SK-N-MC (cell line): ENCODE data around the gene ZNF805.
"Not testable (repeated sequence)": the region's sequence is repeated elsewhere in the genome, so short reads cannot be mapped to it uniquely, and the experiment has no call there.

ENCODE experiments used
- DNase-seq: peaks from one replicate; pipeline ENCODE4 v3.0.0-alpha.2; 2011; ENCODE audit warnings: low read depth, low spot score
- H3K27ac ChIP-seq: fragments of 200-600 bp; sonication (generic); 2 replicates; pipeline ENCODE4 v1.5.1; 2016; ENCODE audit warnings: mixed run types
- H3K36me3 ChIP-seq: fragments of 200-600 bp; sonication (generic); 2 replicates; pipeline ENCODE4 v1.6.1; 2017; ENCODE audit warnings: antibody characterized with exemption, low read length, mixed read lengths; ENCODE audit not compliant: insufficient read depth
- H3K4me3 ChIP-seq: fragments of 200-600 bp; sonication (generic); 2 replicates; pipeline ENCODE4 v1.5.1; 2016
- H3K9ac ChIP-seq: fragments of 200-600 bp; sonication (generic); 2 replicates; pipeline ENCODE4 v1.8.0; 2017; ENCODE audit warnings: mixed run types, mixed read lengths; ENCODE audit not compliant: insufficient read length
- H3K9me3 ChIP-seq: fragments of 200-600 bp; sonication (generic); 2 replicates; pipeline ENCODE4 v1.6.1; 2017; ENCODE audit warnings: low read depth, mild to moderate bottlenecking, antibody characterized with exemption, low read length, moderate library complexity, mixed read lengths
- EZH2 ChIP-seq: fragments of 200-600 bp; sonication (generic); IDR thresholded peaks from one replicate; pipeline ENCODE4 v1.6.1; 2017; ENCODE audit warnings: antibody characterized with exemption
- FOXP2 ChIP-seq: optimal IDR thresholded peaks from 2 replicates; pipeline ENCODE3; 2011; ENCODE audit warnings: mild to moderate bottlenecking, moderate library complexity; ENCODE audit not compliant: insufficient read depth; ENCODE audit errors: extremely low read length, control extremely low read depth
- POLR2AphosphoS5 ChIP-seq: IDR thresholded peaks from 2 replicates; pipeline ENCODE4 v1.6.1; 2012; ENCODE audit warnings: mild to moderate bottlenecking, low read depth, low read length, borderline replicate concordance

Gene ZNF805

DNA sequence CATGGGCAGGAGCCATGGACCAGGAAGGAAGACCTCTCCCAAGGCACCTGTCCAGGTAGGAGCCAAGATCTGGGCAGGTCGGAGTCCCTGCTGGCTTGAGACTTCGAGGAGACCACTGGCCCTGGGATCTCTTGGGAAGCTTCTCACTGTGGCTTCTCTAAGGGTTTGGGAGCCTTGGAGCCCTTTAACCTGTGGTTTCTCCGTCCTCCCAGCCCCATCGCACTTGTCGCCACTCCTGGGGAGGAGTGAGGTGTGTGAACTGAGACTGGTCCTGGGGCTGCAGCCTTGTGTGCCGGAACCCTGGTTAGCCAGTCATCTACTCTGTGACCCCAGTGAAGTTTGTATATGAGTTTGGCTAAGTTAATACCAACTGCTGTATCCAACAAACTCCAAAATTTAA lies 8.2 kb downstream of the ZNF805 start:
- peaks cover 67% of the 10 kb centered on the region for H3K36me3 ChIP-seq
- H3K9me3 ChIP-seq: no peaks in the 10 kb centered on the region
- no peak overlapping the region for H3K27ac ChIP-seq
- H3K4me3 ChIP-seq: no peak overlapping the region
- no peak for DNase-seq
- no peak for TF ChIP-seq EZH2
- TF ChIP-seq POLR2AphosphoS5: no peak
- no peak for TF ChIP-seq FOXP2
- no peak overlapping the region for H3K9ac ChIP-seq

GRCh38 chr19:57249329-57249728 lies 8.9 kb downstream of the ZNF805 start:
- TF ChIP-seq EZH2: no peak
- TF ChIP-seq FOXP2: no peak
- TF ChIP-seq POLR2AphosphoS5: no peak
- DNase-seq: no peak
- H3K27ac ChIP-seq: no peak overlapping the region
- H3K9me3 ChIP-seq: no peaks in the 10 kb centered on the region
- no peak overlapping the region for H3K9ac ChIP-seq
- H3K4me3 ChIP-seq: no peak overlapping the region
- peaks cover 70% of the 10 kb centered on the region for H3K36me3 ChIP-seq

- H3K9me3 ChIP-seq, DNase-seq, H3K4me3 ChIP-seq, H3K27ac ChIP-seq, H3K9ac ChIP-seq: not testable (repeated sequence)
- H3K36me3 ChIP-seq: peaks cover 56% of the 10 kb centered on the region
Measured at GRCh38 chr19:57253767-57254166, 13.3 kb downstream of the ZNF805 start.

DNA sequence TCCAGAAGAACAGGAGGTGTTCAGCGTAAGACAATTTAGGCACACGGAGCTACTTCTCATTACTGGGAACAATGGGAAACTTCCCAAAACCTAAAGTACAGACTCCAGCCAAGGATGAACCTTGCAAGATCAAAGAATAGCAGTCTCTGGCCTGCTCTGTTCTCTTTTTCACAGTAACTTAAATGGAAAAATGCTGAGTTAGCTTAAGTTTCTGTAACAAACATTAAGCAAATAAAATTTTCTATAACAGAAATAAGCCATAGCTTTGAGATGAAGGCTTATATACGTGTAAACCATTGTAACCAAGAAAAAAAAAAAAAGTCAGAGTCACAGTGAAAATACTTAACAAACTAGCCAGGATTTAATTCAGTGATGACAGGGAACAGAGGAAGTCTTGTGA lies 21.6 kb downstream of the ZNF805 start:
- TF ChIP-seq POLR2AphosphoS5 (no peak), FOXP2 (no peak), EZH2 (no peak)
- DNase-seq: no peak
- Histone ChIP-seq H3K4me3 (no peak overlapping the region), H3K9ac (no peak overlapping the region), H3K27ac (no peak overlapping the region), H3K36me3 (peaks cover 16% of the 10 kb centered on the region), H3K9me3 (no peaks in the 10 kb centered on the region)

GRCh38 chr19:57263244-57263741 lies 22.9 kb downstream of the ZNF805 start:
- no peak for TF ChIP-seq EZH2
- no peak for TF ChIP-seq POLR2AphosphoS5
- Histone ChIP-seq H3K27ac (no peak overlapping the region), H3K9me3 (no peaks in the 10 kb centered on the region), H3K36me3 (peaks cover 16% of the 10 kb centered on the region), H3K4me3 (no peak overlapping the region), H3K9ac (no peak overlapping the region)
- no peak for DNase-seq

DNA sequence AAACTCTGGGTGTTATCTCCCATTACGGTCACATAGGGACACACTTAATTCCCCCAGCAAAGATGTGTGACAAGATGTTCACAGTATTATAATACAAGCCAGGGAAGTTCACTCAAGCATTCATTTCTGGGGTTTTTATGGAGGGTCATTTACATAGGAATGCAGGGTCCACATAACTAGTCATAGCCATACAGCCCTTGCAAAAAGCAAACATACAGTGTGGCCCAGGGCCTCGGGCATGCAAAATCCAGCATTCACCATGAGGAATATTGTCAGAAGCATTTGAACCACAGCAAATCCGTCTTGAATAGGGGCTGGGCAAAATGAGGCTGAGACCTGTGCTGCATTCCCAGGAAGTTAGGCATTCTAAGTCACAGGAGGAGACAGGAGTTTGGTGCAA lies 26.9 kb downstream of the ZNF805 start:
- no peaks in the 10 kb centered on the region for H3K9me3 ChIP-seq
- TF ChIP-seq POLR2AphosphoS5 (no peak), EZH2 (no peak), FOXP2 (no peak)
- no peak for DNase-seq

DNA sequence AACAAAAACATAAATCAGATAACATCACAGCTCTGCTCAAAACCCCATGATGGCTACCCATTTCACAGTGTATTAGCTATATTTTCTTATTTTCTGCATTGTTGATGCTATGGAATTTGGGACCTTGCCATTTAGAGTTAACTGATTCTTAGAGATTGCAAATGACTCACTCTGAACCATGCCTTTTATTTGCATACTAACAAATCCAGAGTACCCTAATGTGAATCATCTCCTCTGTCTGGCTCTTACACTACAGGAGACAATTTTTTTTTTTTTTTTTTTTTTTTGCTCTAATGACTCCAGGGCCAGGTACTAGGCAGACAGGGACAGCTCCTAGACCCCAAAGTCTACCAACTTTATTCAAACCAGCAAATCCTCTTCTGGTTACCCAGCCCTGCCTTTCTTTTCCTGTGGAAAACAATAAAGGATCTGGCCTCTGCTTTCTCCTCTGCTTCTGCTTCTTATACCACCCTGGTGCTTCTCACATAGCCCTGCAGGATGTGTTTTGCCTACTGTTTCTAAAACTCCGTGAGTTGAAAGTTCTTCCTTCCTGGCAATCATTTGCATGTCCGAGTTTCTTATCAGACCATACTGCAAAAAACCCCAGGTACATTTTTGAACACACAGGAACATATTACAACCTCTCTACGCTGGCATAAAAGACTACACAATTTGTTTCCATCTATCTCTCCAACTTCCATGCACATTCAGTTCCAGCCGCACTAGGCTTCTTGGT lies 29.3 kb downstream of the ZNF805 start:
- Histone ChIP-seq H3K27ac (no peak overlapping the region), H3K9ac (no peak overlapping the region)
- no peak for DNase-seq

More for the DNA sequence above, 26.9 kb downstream of the ZNF805 start:
- no peaks in the 10 kb centered on the region for H3K36me3 ChIP-seq
- H3K9ac ChIP-seq: no peak overlapping the region
- no peak overlapping the region for H3K4me3 ChIP-seq
- H3K27ac ChIP-seq: no peak overlapping the region

DNA sequence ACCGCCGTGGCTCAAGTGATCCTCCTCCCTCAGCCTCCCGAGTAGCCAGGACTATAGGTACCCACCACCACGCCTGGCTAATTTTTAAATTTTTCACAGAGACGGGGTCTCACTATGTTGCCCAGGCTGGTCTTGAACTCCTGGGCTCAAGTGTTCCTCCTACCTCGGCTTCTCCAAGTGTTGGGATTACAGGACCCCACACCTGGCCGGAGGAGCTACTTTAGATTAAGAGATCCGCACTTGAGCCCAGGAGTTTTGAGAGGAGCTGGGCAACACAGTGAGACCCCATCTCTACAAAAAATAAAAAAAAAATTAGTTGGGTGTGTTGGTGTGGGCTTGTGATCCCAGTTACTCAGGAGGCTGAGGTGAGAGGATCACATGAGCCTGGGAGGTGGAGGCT lies 30.8 kb downstream of the ZNF805 start:
- DNase-seq: no peak
- TF ChIP-seq FOXP2 (no peak), EZH2 (no peak), POLR2AphosphoS5 (no peak)
- H3K27ac ChIP-seq: no peak overlapping the region

More for the DNA sequence above, 29.3 kb downstream of the ZNF805 start:
- no peak for TF ChIP-seq FOXP2
- no peak for TF ChIP-seq EZH2
- no peak for TF ChIP-seq POLR2AphosphoS5
- no peak overlapping the region for H3K4me3 ChIP-seq
- H3K36me3 ChIP-seq: no peaks in the 10 kb centered on the region
- no peaks in the 10 kb centered on the region for H3K9me3 ChIP-seq

GRCh38 chr19:57273014-57273413 lies 32.6 kb downstream of the ZNF805 start:
- H3K4me3 ChIP-seq: no peak overlapping the region
- H3K27ac ChIP-seq: no peak overlapping the region
- no peak overlapping the region for H3K9ac ChIP-seq
- H3K9me3 ChIP-seq: no peaks in the 10 kb centered on the region
- DNase-seq: no peak
- H3K36me3 ChIP-seq: no peaks in the 10 kb centered on the region
- TF ChIP-seq EZH2 (no peak), FOXP2 (no peak), POLR2AphosphoS5 (no peak)

More for the DNA sequence above, 30.8 kb downstream of the ZNF805 start:
- Histone ChIP-seq H3K9me3 (no peaks in the 10 kb centered on the region), H3K36me3 (no peaks in the 10 kb centered on the region), H3K9ac (no peak overlapping the region), H3K4me3 (no peak overlapping the region)
